ENCODE data around the gene MRPS23. TPM values are rescaled to one million over a fixed set of nuclear protein-coding genes. Genes with fewer than 3 reads are reported as not detected.

MRPS23 gene
- total and polyA plus RNA-seq, 2 of the 13 experiments (the other 11 are each of a cell fraction or from before 2014, with no cell fraction given) = 63.2 to 181 TPM

DNA sequence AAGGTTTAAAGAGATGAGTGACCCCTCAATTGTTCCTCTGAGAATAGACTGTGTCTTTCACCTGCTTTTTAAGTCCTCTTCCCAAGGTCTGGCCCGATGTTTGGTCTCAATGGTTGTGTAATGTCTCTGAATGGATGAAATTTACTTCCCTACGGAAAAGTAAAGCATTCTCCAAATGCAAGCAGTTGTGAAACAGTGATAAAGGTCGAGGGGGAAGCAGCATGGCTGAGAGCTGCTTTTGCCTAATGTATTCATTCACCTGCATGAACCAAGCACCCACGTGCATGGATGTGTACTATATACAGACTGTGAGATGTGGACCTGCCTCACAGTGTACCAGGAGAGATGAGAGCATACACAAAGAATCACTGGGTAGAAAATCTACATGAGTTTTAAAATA lies 11.4 kb downstream of the MRPS23 start (continued):
- TF ChIP-seq TRIM22 (IDR thresholded peaks at IDR 0.05) (no peak), DMAP1 (CRISPR knock-in tag; IDR thresholded peaks at IDR 0.05) (peak; percentile 69; the same call in 1 of the 2 replicates), PITX1 (CRISPR knock-in tag; IDR thresholded peaks at IDR 0.05) (peak; percentile 76), ZNF446 (CRISPR knock-in tag; IDR thresholded peaks at IDR 0.05) (no peak), ZNF567 (CRISPR knock-in tag; IDR thresholded peaks at IDR 0.05; ENCODE audit: borderline replicate concordance) (no peak), AHDC1 (CRISPR knock-in tag; IDR thresholded peaks at IDR 0.05; ENCODE audit: borderline replicate concordance) (peak; percentile 75; the same call in 1 of the 2 replicates), REPIN1 (CRISPR knock-in tag; IDR thresholded peaks at IDR 0.05; ENCODE audit: borderline replicate concordance, low read depth) (peak; percentile 72; the same call in 1 of the 2 replicates), KLF9 (CRISPR knock-in tag; IDR thresholded peaks at IDR 0.05; ENCODE audit: low read depth) (no peak), SKI (IDR thresholded peaks at IDR 0.05; ENCODE audit: partially characterized antibody) (peak; percentile 52), ASH2L (IDR thresholded peaks at IDR 0.05; ENCODE audit: insufficient read length, low read depth, low read length) (peak; percentile 25), CREM (IDR thresholded peaks at IDR 0.05) (peak; percentile 78), CREM (CRISPR knock-in tag; IDR thresholded peaks at IDR 0.05) (no peak), ETV6 (CRISPR knock-in tag; conservative IDR thresholded peaks at IDR 0.05) (no peak)
- TF ChIP-seq, protein P1, sequence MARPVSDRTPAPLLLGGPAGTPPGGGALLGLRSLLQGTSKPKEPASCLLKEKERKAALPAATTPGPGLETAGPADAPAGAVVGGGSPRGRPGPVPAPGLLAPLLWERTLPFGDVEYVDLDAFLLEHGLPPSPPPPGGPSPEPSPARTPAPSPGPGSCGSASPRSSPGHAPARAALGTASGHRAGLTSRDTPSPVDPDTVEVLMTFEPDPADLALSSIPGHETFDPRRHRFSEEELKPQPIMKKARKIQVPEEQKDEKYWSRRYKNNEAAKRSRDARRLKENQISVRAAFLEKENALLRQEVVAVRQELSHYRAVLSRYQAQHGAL (CRISPR knock-in tag; IDR thresholded peaks at IDR 0.05; ENCODE audit: not compliant biosample characterization) = no peak
- TF ChIP-seq, protein P2, sequence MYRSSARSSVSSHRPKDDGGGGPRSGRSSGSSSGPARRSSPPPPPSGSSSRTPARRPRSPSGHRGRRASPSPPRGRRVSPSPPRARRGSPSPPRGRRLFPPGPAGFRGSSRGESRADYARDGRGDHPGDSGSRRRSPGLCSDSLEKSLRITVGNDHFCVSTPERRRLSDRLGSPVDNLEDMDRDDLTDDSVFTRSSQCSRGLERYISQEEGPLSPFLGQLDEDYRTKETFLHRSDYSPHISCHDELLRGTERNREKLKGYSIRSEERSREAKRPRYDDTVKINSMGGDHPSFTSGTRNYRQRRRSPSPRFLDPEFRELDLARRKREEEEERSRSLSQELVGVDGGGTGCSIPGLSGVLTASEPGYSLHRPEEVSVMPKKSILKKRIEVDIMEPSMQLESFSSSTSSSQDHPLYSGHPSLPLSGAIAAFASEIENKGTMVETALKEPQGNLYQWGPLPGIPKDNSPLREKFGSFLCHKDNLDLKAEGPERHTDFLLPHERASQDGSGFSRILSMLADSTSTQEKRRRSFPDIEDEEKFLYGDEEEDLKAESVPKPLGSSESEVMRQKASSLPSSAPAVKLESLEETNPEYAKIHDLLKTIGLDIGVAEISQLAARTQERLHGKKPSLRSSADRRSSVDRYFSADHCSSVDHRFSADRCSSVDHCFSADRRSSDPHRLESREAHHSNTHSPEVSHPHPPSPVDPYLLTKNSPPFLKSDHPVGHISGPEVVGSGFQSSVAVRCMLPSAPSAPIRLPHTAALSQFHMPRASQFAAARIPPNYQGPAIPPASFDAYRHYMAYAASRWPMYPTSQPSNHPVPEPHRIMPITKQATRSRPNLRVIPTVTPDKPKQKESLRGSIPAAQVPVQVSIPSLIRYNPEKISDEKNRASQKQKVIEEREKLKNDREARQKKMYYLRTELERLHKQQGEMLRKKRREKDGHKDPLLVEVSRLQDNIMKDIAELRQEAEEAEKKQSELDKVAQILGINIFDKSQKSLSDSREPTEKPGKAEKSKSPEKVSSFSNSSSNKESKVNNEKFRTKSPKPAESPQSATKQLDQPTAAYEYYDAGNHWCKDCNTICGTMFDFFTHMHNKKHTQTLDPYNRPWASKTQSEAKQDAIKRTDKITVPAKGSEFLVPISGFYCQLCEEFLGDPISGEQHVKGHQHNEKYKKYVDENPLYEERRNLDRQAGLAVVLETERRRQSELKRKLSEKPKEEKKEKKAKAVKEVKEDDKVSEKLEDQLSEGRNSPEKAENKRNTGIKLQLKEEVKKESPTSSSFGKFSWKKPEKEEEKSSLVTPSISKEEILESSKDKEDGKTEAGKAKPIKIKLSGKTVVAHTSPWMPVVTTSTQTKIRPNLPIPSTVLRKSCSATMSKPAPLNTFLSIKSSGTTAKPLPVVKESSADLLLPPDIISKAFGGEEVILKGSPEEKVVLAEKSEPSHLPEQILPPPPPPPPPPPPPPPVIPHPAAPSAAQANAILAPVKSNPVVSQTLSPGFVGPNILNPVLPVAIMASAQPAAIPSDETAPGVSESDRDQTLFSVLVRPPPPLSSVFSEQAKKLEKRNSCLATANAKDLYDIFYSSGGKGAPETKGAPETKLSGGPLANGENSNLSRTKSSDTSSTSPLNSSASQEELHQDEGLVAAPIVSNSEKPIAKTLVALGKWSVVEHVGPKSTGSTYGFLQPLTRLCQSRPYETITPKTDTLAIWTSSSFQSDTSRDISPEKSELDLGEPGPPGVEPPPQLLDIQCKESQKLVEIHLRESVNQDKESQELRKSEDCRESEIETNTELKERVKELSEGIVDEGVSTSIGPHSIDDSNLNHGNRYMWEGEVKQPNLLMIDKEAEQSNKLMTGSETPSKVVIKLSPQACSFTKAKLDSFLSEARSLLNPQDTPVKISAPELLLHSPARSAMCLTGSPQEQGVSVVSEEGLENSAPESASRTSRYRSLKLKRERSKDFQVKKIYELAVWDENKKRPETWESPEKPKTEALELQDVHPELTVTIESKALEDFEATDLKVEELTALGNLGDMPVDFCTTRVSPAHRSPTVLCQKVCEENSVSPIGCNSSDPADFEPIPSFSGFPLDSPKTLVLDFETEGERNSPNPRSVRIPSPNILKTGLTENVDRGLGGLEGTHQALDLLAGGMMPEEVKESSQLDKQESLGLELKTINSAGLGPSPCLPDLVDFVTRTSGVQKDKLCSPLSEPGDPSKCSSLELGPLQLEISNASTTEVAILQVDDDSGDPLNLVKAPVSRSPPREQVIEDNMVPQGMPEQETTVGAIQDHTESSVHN (CRISPR knock-in tag; IDR thresholded peaks at IDR 0.05) = 0 out of 2 replicates have a peak, but pooled peaks have one; percentile 69

All from HepG2 (cell line).